HG03354 (cell line): ENCODE measurements around the gene C14orf119.

Experiments used
- ATAC-seq: cut with Tn5 transposase; IDR thresholded peaks from one replicate; pipeline ENCODE4 v1.9.1; 2021; ENCODE audit warnings: mild to moderate bottlenecking; ENCODE audit not compliant: unreplicated experiment, poor library complexity, severe bottlenecking

The C14orf119 gene

GRCh38 chr14:23120541-23121251, 25.4 kb downstream of the C14orf119 start:
- ATAC-seq: peak; percentile 81

- peak; percentile 56 for ATAC-seq
These were observed 26.1 kb downstream of the C14orf119 start for GRCh38 chr14:23121361-23121771.

DNA sequence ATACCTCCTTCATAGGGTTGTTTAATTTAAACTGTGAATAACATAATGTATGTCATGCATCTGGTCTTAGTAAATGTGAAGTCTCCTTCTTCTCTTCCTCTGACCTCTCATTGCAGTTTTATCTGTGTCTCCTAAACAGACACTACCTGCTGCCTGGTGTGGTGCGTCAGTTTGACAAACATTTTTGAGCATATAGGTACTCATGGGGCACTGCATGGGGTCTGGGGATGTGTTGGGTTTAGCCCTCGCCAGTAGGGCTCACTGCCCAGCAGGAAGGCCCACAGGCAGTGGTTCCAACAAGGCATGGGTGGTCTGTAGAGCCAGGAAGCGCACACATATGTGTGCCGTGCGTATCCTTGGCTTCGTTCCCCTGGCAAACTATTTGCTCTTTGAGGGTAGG, 26.8 kb downstream of the C14orf119 start:
- no peak for ATAC-seq

GRCh38 chr14:23123419-23123818, 28.1 kb downstream of the C14orf119 start:
- no peak for ATAC-seq

DNA sequence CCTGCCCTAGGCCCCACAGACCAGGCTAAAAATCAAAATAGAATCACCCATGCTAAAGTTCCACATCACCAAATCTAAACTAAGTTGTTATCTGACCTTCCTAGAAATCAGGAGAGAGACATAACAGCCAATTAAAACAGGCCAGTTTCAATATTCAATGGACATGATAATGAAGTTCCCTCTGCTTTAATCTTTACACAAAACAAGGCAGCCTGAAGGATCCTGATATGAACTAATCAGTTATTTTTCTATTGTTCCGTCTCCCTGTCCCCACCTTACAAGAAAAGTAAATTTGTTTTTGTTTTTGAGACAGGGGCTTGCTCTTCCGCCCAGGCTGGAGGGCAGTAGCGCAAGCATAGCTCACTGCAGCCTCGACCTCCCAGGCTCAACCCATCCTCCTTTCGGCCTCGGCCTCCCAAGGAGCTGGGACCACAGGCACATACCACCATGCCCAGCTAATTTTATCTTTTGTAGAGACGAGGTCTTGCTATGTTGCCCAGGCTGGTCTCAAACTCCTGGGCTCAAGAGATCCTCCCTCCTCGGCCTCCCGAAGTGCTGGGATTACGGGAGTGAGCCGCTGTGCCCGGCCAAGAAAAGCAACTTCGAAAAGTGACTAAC, 29.1 kb downstream of the C14orf119 start:
- ATAC-seq: no peak

DNA sequence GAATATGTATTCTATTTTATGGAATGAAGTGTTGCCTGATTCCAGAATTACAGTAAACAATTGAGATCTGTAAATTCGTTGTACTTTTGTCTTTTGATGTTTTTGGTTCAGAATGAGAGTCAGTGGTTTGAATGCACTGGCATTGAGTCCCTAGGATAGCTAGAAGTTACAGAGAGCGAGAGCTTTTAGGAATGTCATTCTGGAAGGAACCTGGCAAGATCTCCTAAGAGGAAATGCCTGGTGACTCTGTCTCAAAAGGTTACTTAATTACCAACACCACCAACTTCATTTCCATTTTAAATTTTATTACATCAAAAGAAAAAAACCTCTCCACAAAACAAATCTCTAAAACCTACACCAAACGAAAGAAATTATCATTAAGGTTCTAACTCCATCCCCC, 29.7 kb downstream of the C14orf119 start:
- no peak for ATAC-seq

DNA sequence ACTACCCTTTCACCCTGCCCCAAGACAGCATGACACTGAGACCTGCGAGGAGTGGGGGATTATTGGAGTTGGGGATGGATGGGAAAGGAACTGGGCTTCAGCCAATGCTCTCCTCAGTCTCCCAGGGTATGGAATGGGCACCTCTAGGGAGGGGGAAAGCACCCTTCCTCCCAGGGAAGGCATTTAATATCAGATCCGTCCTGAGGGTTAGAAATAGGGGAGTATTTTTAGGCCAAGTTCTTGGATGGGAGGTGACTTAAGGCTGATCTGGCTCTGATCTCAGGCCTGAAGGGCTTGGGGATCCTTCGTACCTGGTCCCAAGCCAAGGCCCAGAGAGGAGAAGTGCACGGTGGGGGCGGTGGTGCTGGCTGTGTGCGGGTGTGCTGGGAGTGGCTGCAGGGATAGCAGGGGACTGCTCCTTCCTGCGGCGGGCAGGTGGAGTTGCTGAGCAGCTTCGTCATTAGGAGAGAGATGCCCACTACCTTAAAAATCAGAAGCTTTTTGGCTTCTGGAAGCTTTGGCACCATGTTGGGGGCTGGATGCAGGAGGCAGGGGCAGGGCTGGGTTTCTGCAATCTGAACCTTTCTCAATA, 30.7 kb downstream of the C14orf119 start:
- ATAC-seq: no peak

GRCh38 chr14:23126548-23127278, 31.4 kb downstream of the C14orf119 start:
- ATAC-seq: no peak

GRCh38 chr14:23127861-23128260, 32.6 kb downstream of the C14orf119 start:
- ATAC-seq: no peak

GRCh38 chr14:23128969-23129758, 33.9 kb downstream of the C14orf119 start:
- no peak for ATAC-seq

- no peak for ATAC-seq
These were observed 34.5 kb downstream of the C14orf119 start for GRCh38 chr14:23129759-23130316.

DNA sequence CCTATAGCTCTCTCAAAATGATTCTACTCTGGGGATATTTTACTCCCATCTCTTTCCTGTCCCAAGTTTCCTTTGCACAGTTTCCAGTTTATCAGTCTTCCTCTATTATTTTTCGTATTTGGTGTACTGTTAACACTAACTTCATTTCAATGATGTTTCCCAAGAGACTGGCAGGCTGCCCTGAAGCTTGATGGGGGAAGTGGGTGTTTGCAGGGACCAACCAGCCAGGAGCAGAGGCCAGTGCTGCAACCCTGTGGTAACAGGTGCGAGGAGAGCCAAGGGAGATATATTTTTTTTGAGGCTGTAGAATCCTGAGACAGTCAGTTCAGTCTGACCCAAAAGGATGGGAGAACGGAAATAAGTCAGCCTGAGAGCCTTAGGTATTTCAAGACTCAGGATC, 35.6 kb downstream of the C14orf119 start:
- no peak for ATAC-seq

GRCh38 chr14:23131482-23131881, 36.2 kb downstream of the C14orf119 start:
- ATAC-seq: no peak

DNA sequence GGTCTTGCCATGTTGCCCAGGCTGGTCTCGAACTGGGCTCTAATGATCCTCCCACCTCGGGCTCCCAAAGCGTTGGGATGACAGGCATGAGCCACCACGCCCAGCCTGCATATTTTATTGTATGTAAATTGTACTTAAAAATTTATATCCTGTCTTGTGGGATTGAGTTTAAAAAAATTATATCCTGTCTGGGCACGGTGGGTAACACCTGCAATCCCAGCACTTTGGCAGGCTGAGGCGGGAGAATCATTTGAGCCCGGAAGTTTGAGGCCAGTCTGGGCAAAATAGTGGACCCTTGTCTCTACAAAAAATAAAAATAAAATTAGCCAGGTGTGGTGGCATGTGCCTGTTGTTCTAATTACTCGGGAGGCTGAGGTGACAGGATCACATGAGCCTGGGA, 37.7 kb downstream of the C14orf119 start:
- no peak for ATAC-seq

DNA sequence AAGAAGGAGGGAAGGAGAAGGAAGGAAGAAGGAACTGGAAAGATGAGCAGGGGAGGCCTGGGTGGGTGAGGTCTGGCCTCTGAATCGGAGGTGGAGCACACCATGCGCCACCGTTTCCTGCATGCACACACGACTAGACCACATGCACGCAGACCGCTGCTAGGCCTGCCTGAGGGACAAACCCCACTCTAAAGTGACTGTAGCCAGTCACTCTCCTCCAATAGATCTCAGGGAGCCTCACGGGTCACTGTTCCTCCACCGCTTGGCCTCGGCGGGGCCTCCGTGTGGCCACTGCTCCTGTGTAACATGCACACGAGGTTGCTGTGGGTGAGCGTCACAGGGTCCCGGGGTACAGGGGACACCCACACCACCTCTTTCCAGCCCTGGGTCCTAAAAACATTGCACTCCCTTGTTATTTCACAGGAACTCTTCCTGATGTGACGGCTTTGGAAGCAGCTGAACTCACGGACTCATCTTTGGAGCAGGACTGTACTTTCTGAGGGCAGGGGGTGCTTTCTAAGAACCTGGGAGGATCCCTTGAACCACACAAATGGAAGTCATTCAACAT, 41.3 kb downstream of the C14orf119 start:
- no peak for ATAC-seq

DNA sequence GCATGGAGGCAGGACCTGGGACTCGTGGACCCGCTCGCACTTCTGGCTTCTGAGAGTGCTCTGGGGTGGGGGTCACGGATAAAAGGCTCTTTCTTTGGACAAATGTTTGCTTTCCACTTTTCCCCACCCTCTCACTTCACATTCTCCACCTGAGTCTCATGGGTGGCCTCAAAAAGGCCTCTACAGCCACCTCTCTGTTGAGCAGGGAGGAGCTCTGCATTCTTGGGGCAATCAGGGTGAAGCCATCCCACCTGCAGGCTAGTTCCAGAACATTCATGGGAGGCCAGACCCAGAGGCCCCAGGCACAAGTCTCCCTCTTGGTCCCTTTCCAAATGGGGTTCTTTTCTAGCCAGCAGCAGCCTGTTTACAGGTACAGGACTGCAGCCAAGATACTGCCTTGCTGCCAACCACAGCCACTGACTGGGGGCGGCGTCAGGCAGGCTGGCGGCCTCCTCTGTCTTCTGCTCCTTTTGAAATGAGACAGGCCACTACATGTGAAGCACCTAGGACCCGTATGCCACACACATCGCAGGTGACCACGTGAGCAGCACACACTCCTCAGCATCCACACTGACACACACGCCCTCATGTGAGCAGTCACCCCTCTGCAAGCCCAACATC, 42.0 kb downstream of the C14orf119 start:
- ATAC-seq: no peak

DNA sequence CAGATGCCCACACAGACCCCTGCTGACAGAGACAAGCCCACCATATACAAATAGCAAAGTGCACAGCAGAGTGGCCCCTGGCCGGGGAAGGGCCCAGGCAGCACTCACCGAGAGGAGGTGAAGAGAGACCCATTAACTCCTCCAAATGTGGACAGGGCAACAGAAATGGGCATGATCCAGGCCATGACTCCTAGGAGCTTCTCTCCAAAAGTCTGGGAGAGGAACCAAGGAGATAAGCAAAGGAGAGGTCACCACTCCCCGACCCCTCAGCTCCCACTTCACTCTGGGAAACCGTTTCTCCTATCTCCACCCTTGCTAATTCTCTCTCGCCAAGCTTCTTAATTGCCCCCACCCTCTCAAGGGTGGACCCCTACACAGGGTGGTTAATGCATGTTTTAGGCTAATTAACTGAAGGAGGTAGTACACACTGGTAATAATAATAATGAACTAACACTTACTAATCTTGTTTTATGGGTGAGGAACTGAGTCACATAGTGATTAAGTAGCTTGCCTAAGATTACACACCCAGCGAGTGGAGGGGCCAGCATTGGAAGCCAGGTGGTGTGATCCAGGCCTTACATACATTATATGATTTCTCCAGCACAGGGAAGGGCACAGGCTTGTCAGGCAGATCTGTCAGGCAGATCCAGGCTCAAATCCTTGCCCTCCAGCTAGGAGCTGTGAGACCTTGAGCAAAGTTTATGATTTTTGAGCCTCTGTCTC, 42.7 kb downstream of the C14orf119 start:
- ATAC-seq: no peak

DNA sequence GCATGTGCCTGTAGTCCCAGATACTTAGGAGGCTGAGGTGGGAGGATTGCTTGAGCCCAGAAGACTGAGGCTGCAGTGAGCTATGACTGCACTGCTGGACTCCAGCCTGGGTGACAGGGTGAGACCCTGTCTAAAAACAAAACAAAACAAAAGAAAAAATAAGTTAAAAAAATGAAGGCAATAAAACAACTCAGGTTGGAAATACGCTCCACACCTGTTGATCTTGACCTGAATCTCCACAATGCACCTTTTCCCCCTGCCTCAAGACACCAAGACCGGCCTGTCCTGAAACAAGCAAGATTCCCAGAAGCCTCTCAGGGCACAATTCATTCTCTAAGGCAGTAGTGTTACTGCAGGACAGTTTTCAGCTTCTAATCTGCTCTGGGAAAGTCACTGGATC, 44.6 kb downstream of the C14orf119 start:
- no peak for ATAC-seq
